Transverse colon (tissue), 3 donors: Measurements from ENCODE around the gene MATK.

Experiments used
- POLR2A ChIP-seq: fragments of 450-650 bp; IDR thresholded peaks from one replicate; pipeline ENCODE4 v1.6.1; 2016; ENCODE audit warnings: antibody characterized with exemption, mild to moderate bottlenecking, moderate library complexity
- POLR2AphosphoS5 ChIP-seq, 3 donors: sonication (generic); formaldehyde crosslinking; IDR thresholded peaks; one replicate each; pipeline ENCODE4 v1.6.1; 2016; ENCODE audit warnings: antibody characterized with exemption in 3 of 3

DNA sequence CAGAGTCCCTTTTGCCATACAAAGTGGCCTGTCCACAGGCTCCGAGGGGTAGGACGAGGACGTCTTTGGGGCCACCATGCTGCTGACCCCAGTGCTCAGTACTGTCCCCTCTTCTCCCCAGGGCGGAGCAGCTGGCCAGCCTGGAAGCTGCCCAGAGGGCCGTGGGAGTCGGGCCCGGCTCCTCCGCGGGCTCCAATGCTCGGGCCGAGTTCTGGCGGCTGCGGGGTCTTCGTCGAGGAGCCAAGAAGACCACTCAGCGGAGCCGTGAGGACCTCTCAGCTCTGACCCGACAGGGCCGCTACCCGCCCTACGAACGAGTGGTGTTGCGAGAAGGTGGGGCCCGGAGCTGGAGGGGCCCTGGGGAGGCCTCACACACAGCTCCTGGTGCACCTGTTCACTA lies 45.8 kb downstream of the MATK start:
- TF ChIP-seq POLR2A (no peak), POLR2AphosphoS5 (IDR thresholded peaks at IDR 0.05) (no peak)
